Measurements from ENCODE around the gene LOXL3. TPM values are rescaled to one million over a fixed set of nuclear protein-coding genes. Genes with fewer than 3 reads are reported as not detected.

Gene LOXL3
- total RNA-seq, 2 experiments from 2014 or later: 0.25 TPM; not detected in 1

- CTCF ChIA-PET: no interaction called here
- ATAC-seq (ENCODE audit: poor library complexity) (no peak), DNase-seq (no peak)
- Mint-ChIP-seq H3K36me3 (ENCODE audit: low read depth) (peaks cover 14% of the 10 kb centered on the region), H3K9me3 (no peaks in the 10 kb centered on the region), H3K4me1 (ENCODE audit: low read depth) (peaks cover 18% of the 10 kb centered on the region), H3K27ac (peak overlapping the region; percentile 31), H3K4me3 (peak overlapping the region; percentile 74), H3K27me3 (peaks cover 41% of the 10 kb centered on the region)
- H3K27ac ChIP-seq (ENCODE audit: low read depth in 1 of 2, low read length in 2 of 2): no peak overlapping the region
- H3K4me3 ChIP-seq (ENCODE audit: low read length): no peak overlapping the region
- intact Hi-C loops (cut with DNase I, micrococcal nuclease): loop anchor here in 1 of 2 experiments (10.0 kb wide), 1 partner anchor 103 kb away; the partner anchor contains the start of gene SEMA4F
- TF ChIP-seq CTCF (IDR thresholded peaks at IDR 0.05): no peak
- peaks cover 12% of the 10 kb centered on the region for H3K36me3 ChIP-seq (ENCODE audit: insufficient read depth, low read length)
- peaks cover 44% of the 10 kb centered on the region for H3K4me1 ChIP-seq (ENCODE audit: insufficient read depth, low read length)
- peaks cover 22 to 25% of the 10 kb centered on the region in 2 experiments for H3K27me3 ChIP-seq (ENCODE audit: control insufficient read depth in 1 of 2, insufficient read depth in 2 of 2, low read length in 2 of 2)
- peaks cover 0 to 12% of the 10 kb centered on the region in 2 experiments for H3K9me3 ChIP-seq (ENCODE audit: control insufficient read depth in 1 of 2, insufficient read depth in 1 of 2, low read length in 2 of 2)
- POLR2A ChIA-PET: no interaction called here
These were observed 1.5 kb downstream of the LOXL3 start for GRCh38 chr2:74551942-74552913.

DNA sequence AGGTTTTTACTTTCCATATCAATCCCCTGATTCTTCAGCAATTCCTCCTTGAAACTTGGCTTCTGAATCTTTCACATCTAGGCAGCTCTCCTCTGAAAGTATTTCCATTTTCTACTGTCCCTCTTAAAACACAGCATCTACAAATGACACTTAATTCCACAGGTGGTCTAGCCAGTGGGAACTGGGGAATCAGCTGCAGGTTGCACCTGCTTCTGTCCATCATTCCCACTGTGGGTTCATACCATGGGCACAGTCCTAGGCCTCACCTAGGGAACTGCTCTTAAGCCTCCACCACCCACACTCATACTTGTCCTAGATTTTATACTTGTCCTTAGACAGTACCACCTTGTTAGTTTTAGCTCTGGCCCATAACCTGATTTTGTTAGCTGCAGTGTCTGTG is 2.2 kb downstream of the LOXL3 start:
- Histone ChIP-seq H3K9me3 (ENCODE audit: control insufficient read depth in 1 of 2, insufficient read depth in 1 of 2, low read length in 2 of 2) (peaks cover 0 to 12% of the 10 kb centered on the region in 2 experiments), H3K27ac (ENCODE audit: low read depth in 1 of 2, low read length in 2 of 2) (no peak overlapping the region), H3K4me1 (ENCODE audit: insufficient read depth, low read length) (peaks cover 44% of the 10 kb centered on the region), H3K27me3 (ENCODE audit: control insufficient read depth in 1 of 2, insufficient read depth in 2 of 2, low read length in 2 of 2) (peaks cover 22 to 26% of the 10 kb centered on the region in 2 experiments), H3K4me3 (ENCODE audit: low read length) (no peak overlapping the region), H3K36me3 (ENCODE audit: insufficient read depth, low read length) (peaks cover 6% of the 10 kb centered on the region)
- intact Hi-C loops (cut with DNase I, micrococcal nuclease): loop anchor here in 1 of 2 experiments (10.0 kb wide), 1 partner anchor 103 kb away; the partner anchor contains the start of gene SEMA4F
- peaks cover 18% of the 10 kb centered on the region for H3K4me1 Mint-ChIP-seq (ENCODE audit: low read depth)
- ATAC-seq (ENCODE audit: poor library complexity) (no peak), DNase-seq (no peak)
- H3K36me3 Mint-ChIP-seq (ENCODE audit: low read depth): peaks cover 13% of the 10 kb centered on the region
- no peak for TF ChIP-seq CTCF (IDR thresholded peaks at IDR 0.05)
- H3K27ac Mint-ChIP-seq: no peak overlapping the region
- H3K27me3 Mint-ChIP-seq: peaks cover 44% of the 10 kb centered on the region
- CTCF ChIA-PET: no interaction called here
- no peak overlapping the region for H3K4me3 Mint-ChIP-seq
- POLR2A ChIA-PET: no interaction called here
- H3K9me3 Mint-ChIP-seq: no peaks in the 10 kb centered on the region

DNA sequence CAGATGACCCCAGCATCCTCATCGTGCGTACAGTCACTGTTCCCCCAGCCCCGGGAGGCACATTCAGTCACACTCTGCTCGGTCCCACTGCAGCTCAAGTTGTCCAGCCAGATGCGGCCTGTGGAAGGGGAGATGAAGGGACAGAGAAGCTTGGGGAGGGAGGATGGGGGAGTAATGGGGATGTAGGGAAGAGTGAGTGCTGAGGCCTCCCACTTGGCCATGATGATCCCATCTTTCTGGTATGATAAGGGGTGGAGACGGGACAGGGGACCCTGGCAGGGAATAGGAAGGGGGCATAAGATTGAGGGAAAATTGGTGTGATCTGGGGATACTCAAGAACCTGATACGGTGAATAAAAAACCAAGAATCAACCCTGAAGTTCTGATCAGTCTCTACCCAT is 3.5 kb downstream of the LOXL3 start:
- ATAC-seq (ENCODE audit: poor library complexity) (no peak), DNase-seq (no peak)
- Histone ChIP-seq H3K4me1 (ENCODE audit: insufficient read depth, low read length) (peaks cover 33% of the 10 kb centered on the region), H3K27me3 (ENCODE audit: control insufficient read depth in 1 of 2, insufficient read depth in 2 of 2, low read length in 2 of 2) (peaks cover 27 to 32% of the 10 kb centered on the region in 2 experiments), H3K9me3 (ENCODE audit: control insufficient read depth in 1 of 2, insufficient read depth in 1 of 2, low read length in 2 of 2) (peaks cover 0 to 8% of the 10 kb centered on the region in 2 experiments), H3K4me3 (ENCODE audit: low read length) (no peak overlapping the region), H3K27ac (ENCODE audit: low read depth in 1 of 2, low read length in 2 of 2) (no peak overlapping the region), H3K36me3 (ENCODE audit: insufficient read depth, low read length) (no peaks in the 10 kb centered on the region)
- H3K36me3 Mint-ChIP-seq (ENCODE audit: low read depth): peaks cover 6% of the 10 kb centered on the region
- ChIA-PET POLR2A (no interaction called here), CTCF (no interaction called here)
- H3K27ac Mint-ChIP-seq: no peak overlapping the region
- H3K27me3 Mint-ChIP-seq: peaks cover 57% of the 10 kb centered on the region
- H3K9me3 Mint-ChIP-seq: no peaks in the 10 kb centered on the region
- H3K4me1 Mint-ChIP-seq (ENCODE audit: low read depth): peaks cover 16% of the 10 kb centered on the region
- no peak for TF ChIP-seq CTCF (IDR thresholded peaks at IDR 0.05)
- peak overlapping the region; percentile 28 for H3K4me3 Mint-ChIP-seq
- intact Hi-C loops (cut with DNase I, micrococcal nuclease): loop anchor here in 1 of 2 experiments (10.0 kb wide), 1 partner anchor 105 kb away; the partner anchor contains the start of gene SEMA4F

Data from CD4-positive, alpha-beta T cell (primary cell).